ENCODE results near the gene NUTM2B.
"Not testable (repeated sequence)": the region's sequence is repeated elsewhere in the genome, so short reads cannot be mapped to it uniquely, and the experiment has no call there.

The NUTM2B gene

DNA sequence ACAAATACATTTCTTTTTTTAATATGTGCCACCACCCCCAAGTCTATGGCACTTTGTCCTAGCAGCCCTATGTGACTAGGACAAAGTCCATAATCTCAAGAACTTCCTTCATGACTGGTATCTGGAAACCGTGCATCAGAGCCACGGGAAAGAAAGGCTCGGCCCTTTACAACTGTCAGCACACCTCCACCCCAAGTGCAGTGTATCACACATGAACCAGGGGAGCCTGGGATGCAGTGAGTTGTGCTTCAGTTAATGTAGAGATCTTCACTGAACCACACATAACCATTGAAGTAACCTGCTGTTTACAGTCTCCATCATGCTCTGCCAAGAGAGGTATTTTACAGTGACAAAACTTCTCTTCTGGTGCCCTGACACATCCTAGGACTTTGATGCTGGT is 11.9 kb downstream of the NUTM2B start:
- H3K4me3 ChIP-seq (ENCODE audit: low read depth, low read length); DNase-seq (ENCODE audit: low read depth, low spot score); in situ Hi-C loops (cut with HindIII; ENCODE audit: low sequenced_read_pairs): not testable (repeated sequence)

DNA sequence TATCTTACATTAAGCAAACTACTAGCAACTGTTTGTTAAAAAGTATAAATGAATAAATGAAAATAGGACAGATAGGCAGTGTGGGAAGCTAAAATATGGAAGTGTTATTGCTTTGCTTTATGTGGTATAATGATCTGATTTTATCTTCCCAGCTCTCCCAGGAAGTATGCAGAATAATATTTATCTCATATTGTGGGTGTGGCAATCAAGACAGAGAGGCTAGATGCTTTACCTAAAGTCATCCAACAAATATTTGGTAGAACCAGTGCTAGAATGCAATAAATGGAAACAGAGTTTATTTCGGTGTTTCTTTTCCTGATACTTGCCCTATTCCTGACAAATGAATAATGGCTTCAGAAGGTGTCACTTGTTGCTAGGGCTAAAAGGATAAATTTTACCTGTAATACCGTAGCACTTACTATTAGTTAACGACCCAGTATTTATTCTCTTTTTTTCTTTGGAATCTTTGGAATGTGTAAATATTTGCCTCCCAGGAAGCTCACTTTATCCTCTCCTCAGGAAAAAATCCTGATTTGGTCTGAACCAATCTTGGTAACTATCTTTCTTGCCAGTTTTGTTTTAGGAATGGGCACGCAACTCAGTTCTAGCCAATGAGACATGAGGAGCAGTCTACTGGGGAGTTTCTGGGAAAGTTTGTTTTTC is 14.0 kb downstream of the NUTM2B start:
- in situ Hi-C loops (cut with HindIII; ENCODE audit: low sequenced_read_pairs); DNase-seq (ENCODE audit: low read depth, low spot score); H3K4me3 ChIP-seq (ENCODE audit: low read depth, low read length): not testable (repeated sequence)

DNA sequence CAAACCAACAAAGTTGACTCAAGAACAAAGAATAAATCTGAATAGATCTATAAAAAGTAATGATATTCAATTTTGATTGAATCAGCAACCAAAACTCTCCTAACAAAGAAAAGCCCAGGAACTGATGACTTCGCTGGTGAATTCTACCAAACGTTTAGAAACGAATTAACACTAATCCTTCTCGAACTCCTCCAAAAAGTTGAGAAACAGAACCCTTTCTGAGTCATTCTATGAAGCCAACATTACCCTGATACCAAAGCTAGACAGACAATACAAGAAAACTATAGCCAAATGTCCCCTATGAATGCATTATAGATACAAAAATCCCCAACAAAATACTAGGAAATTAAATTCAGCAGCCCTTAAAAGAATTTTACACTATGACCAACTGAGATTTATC is 17.0 kb downstream of the NUTM2B start:
- in situ Hi-C loops (cut with HindIII; ENCODE audit: low sequenced_read_pairs); H3K4me3 ChIP-seq (ENCODE audit: low read depth, low read length); DNase-seq (ENCODE audit: low read depth, low spot score): not testable (repeated sequence)

DNA sequence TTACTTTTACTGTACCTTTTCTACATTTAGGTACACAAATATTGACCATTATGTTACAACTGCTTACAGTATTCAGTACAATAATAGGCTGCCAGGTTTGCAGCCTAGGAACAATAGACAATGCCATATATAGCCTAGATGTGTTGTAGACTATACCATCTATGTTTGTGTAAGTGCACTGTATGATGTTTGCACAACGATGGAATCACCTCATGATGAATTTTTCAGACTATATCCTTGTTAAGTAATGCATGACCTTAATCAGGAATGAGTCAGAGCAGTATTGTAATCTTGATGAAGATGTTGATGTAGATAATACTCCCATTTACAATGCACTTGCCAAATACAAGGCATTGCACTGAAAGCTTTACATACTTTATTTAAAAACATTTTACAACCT is 23.6 kb downstream of the NUTM2B start:
- DNase-seq (ENCODE audit: low read depth, low spot score); H3K4me3 ChIP-seq (ENCODE audit: low read depth, low read length); in situ Hi-C loops (cut with HindIII; ENCODE audit: low sequenced_read_pairs): not testable (repeated sequence)

DNA sequence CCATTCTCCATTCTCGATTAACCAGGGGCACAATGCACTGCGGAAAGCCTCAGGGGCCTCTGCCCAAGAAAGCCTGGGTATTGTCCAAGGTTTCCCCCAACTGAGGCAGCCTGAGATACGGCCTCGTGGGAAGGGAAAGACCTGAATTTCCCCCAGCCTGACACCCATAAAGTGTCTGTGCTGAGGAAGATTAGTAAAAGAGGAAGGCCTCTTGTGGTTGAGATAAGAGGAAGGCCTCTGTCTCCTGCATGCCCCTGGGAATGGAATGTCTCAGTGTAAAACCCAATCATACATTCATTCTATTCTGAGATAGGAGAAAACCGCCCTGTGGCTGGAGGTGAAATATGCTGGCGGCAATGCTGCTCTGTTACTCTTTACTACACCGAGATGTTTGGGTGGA is 41.8 kb downstream of the NUTM2B start:
- in situ Hi-C loops (cut with HindIII; ENCODE audit: low sequenced_read_pairs); DNase-seq (ENCODE audit: low read depth, low spot score); H3K4me3 ChIP-seq (ENCODE audit: low read depth, low read length): not testable (repeated sequence)

DNA sequence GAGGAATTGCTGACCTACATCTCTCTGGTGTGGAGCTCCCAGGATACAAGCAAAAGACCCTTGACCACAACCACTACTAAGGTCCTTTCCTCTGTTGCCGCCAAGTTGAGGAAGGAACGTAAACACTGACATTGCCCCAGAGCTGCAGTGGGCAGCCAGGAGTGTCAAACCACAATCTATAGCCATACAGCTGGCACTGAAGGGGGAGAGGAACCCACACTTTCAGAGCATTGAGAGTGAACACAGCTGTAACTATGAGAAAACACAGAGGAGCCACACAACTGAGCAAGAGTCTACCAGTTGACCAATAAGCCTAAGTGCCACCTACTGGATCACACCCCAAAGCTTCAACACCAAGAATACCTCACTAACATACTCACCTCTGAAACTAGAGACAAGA is 45.5 kb downstream of the NUTM2B start:
- DNase-seq (ENCODE audit: low read depth, low spot score); H3K4me3 ChIP-seq (ENCODE audit: low read depth, low read length); in situ Hi-C loops (cut with HindIII; ENCODE audit: low sequenced_read_pairs): not testable (repeated sequence)

DNA sequence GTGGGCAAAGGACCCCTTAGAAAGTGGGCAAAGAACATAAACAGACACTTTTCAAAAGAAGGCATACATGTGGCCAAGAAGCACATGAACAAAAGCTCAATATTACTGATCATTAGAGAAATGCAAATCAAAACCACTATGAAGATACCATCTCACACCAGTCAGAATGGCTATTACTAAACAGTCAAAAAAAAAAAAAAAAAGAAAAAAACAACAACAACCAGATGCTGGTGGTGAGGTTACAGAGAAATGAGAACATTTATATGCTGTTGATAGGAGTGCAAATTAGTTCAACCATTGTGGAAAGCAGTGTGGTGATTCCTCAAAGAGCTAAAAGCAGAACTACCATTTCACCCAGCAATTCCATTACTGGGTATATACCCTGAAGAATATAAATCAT is 50.6 kb downstream of the NUTM2B start:
- H3K4me3 ChIP-seq (ENCODE audit: low read depth, low read length); in situ Hi-C loops (cut with HindIII; ENCODE audit: low sequenced_read_pairs); DNase-seq (ENCODE audit: low read depth, low spot score): not testable (repeated sequence)

DNA sequence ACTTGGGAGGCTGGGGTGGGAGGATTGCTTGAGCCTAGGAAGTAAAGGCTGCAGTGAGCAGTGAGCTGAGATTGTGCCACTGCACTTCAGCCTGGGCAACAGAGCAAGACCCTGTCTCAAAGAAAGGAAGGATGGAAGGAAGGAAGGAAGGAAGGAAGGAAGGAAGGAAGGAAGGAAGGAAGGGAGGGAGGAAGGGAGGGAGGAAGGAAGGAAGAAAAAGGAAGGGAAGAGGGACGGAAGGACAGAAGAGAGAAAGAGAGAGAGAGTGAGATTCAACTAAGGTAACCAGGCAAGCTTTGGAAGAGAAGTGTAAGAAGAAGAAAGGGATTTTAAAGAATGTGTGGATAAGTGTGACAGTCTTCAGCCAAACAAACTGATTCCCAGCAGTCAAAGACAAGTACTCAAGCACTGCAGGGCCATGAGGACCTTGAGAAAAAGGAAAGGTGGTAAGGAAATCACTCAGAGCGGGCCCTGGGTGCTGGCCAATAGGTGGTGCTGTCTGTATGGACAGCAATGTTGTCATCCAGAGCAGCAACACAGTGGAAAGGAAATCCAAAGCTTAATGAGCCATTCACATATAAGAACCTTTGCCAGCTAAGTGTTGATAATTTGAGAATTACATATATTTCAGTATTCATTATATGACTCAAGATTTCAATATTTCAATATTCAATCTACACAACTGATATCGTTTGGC is 55.4 kb downstream of the NUTM2B start:
- TF ChIP-seq, protein P1, sequence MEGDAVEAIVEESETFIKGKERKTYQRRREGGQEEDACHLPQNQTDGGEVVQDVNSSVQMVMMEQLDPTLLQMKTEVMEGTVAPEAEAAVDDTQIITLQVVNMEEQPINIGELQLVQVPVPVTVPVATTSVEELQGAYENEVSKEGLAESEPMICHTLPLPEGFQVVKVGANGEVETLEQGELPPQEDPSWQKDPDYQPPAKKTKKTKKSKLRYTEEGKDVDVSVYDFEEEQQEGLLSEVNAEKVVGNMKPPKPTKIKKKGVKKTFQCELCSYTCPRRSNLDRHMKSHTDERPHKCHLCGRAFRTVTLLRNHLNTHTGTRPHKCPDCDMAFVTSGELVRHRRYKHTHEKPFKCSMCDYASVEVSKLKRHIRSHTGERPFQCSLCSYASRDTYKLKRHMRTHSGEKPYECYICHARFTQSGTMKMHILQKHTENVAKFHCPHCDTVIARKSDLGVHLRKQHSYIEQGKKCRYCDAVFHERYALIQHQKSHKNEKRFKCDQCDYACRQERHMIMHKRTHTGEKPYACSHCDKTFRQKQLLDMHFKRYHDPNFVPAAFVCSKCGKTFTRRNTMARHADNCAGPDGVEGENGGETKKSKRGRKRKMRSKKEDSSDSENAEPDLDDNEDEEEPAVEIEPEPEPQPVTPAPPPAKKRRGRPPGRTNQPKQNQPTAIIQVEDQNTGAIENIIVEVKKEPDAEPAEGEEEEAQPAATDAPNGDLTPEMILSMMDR (IDR thresholded peaks at IDR 0.05; ENCODE audit: low read depth, low read length) = peak; percentile 15
- DNase-seq (ENCODE audit: low read depth, low spot score); in situ Hi-C loops (cut with HindIII; ENCODE audit: low sequenced_read_pairs); H3K4me3 ChIP-seq (ENCODE audit: low read depth, low read length): not testable (repeated sequence)
